ENCODE data around the gene COMMD4. TPM values are rescaled to one million over a fixed set of nuclear protein-coding genes. Genes with fewer than 3 reads are reported as not detected.

Gene COMMD4
- total RNA-seq, 1 donor from 2014 or later, result 36.4 TPM

DNA sequence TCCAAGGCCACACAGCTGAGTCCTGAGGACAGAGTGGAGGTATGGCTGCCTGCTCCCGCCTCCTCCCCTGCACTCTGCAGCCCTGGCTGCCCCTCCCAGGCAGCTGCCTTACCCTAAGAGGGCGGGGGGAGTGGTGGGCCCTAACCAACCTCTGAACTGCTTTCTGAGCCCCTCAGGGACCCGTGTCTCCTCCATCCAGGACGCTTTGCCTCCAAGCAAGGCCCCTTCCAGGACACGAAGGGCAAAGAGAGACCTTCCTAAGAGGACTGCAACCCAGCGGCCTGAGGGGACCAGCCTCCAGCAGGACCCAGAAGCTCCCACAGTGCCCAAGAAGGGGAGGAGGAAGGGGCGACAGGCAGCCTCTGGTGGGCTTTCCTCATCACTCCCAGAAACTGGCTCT lies 18.6 kb downstream of the COMMD4 start:
- Histone ChIP-seq H3K27ac (no peak overlapping the region), H3K9ac (no peak overlapping the region), H3K36me3 (no peaks in the 10 kb centered on the region), H2AFZ (replicated peaks) (no peak overlapping the region), H3K27me3 (peaks cover 9% of the 10 kb centered on the region), H3K4me1 (no peaks in the 10 kb centered on the region), H4K20me1 (ENCODE audit: low read depth) (no peaks in the 10 kb centered on the region), H3K4me3 (no peak overlapping the region), H3K4me2 (no peak overlapping the region), H3K79me2 (ENCODE audit: low read depth) (no peaks in the 10 kb centered on the region), H3K9me3 (ENCODE audit: low read depth) (no peaks in the 10 kb centered on the region), H3F3A (ENCODE audit: low read depth) (no peaks in the 10 kb centered on the region)
- no peak overlapping the region for H3K4me3 Mint-ChIP-seq
- no peaks in the 10 kb centered on the region for H3K36me3 Mint-ChIP-seq
- H3K9me3 Mint-ChIP-seq, result no peaks in the 10 kb centered on the region
- TF ChIP-seq EZH2 (IDR thresholded peaks at IDR 0.05), result no peak
- TF ChIP-seq, protein P1, sequence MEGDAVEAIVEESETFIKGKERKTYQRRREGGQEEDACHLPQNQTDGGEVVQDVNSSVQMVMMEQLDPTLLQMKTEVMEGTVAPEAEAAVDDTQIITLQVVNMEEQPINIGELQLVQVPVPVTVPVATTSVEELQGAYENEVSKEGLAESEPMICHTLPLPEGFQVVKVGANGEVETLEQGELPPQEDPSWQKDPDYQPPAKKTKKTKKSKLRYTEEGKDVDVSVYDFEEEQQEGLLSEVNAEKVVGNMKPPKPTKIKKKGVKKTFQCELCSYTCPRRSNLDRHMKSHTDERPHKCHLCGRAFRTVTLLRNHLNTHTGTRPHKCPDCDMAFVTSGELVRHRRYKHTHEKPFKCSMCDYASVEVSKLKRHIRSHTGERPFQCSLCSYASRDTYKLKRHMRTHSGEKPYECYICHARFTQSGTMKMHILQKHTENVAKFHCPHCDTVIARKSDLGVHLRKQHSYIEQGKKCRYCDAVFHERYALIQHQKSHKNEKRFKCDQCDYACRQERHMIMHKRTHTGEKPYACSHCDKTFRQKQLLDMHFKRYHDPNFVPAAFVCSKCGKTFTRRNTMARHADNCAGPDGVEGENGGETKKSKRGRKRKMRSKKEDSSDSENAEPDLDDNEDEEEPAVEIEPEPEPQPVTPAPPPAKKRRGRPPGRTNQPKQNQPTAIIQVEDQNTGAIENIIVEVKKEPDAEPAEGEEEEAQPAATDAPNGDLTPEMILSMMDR (IDR thresholded peaks at IDR 0.05), result no peak
- no peak for TF ChIP-seq EZH2phosphoT487 (IDR thresholded peaks at IDR 0.05)
- H3K4me1 Mint-ChIP-seq, result no peaks in the 10 kb centered on the region
- no peak overlapping the region for H3K27ac Mint-ChIP-seq
- H3K27me3 Mint-ChIP-seq (ENCODE audit: insufficient read depth, low read depth), result no peaks in the 10 kb centered on the region
- DNase-seq (ENCODE audit: low spot score), result no peak

DNA sequence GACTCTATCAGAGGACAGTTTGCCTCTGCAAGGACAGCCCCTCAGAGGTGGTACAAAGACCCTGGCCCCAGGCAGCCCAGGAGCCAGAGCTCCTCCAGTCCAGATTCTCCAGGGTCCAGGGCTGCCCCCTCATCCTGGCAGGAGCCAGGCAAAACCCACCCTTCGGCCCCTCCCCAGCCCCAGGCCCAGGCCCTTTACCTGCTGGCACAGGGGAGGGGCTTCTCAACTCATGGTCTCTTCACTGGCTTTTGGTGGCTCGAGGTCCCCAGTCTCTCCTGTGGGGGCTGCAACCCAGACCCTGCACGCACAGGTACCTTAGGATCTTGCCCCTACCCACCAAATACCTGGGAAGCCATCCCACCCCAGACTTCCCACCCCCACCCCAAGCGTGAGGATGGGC lies 19.5 kb downstream of the COMMD4 start:
- H3K4me1 ChIP-seq, result no peaks in the 10 kb centered on the region
- H3K9me3 ChIP-seq (ENCODE audit: low read depth), result no peaks in the 10 kb centered on the region
- H3K36me3 ChIP-seq, result no peaks in the 10 kb centered on the region
- H3K27me3 ChIP-seq, result no peaks in the 10 kb centered on the region
- Mint-ChIP-seq H3K4me1 (no peaks in the 10 kb centered on the region), H3K4me3 (no peak overlapping the region), H3K9me3 (no peaks in the 10 kb centered on the region), H3K36me3 (peaks cover 1% of the 10 kb centered on the region), H3K27ac (no peak overlapping the region), H3K27me3 (ENCODE audit: insufficient read depth, low read depth) (no peaks in the 10 kb centered on the region)
- no peaks in the 10 kb centered on the region for H3K79me2 ChIP-seq (ENCODE audit: low read depth)
- no peak overlapping the region for H3K9ac ChIP-seq
- DNase-seq (ENCODE audit: low spot score), result no peak
- no peak overlapping the region for H3K4me2 ChIP-seq
- no peaks in the 10 kb centered on the region for H4K20me1 ChIP-seq (ENCODE audit: low read depth)
- H2AFZ ChIP-seq (replicated peaks), result no peak overlapping the region
- no peaks in the 10 kb centered on the region for H3F3A ChIP-seq (ENCODE audit: low read depth)
- no peak overlapping the region for H3K4me3 ChIP-seq
- no peak for TF ChIP-seq EZH2phosphoT487 (IDR thresholded peaks at IDR 0.05)
- TF ChIP-seq EZH2 (IDR thresholded peaks at IDR 0.05), result no peak
- TF ChIP-seq, protein P1 (IDR thresholded peaks at IDR 0.05), result no peak
- H3K27ac ChIP-seq, result no peak overlapping the region

GRCh38 chr15:75356006-75356405 lies 20.1 kb downstream of the COMMD4 start:
- H3K4me3 Mint-ChIP-seq, result no peak overlapping the region
- Histone ChIP-seq H3K27ac (no peak overlapping the region), H3K27me3 (no peaks in the 10 kb centered on the region), H4K20me1 (ENCODE audit: low read depth) (no peaks in the 10 kb centered on the region), H3K36me3 (no peaks in the 10 kb centered on the region), H3K4me2 (no peak overlapping the region), H3K9ac (no peak overlapping the region), H2AFZ (replicated peaks) (no peak overlapping the region), H3K79me2 (ENCODE audit: low read depth) (no peaks in the 10 kb centered on the region), H3K9me3 (ENCODE audit: low read depth) (no peaks in the 10 kb centered on the region), H3K4me1 (no peaks in the 10 kb centered on the region), H3F3A (ENCODE audit: low read depth) (no peaks in the 10 kb centered on the region), H3K4me3 (no peak overlapping the region)
- no peaks in the 10 kb centered on the region for H3K27me3 Mint-ChIP-seq (ENCODE audit: insufficient read depth, low read depth)
- peaks cover 3% of the 10 kb centered on the region for H3K36me3 Mint-ChIP-seq
- TF ChIP-seq EZH2phosphoT487 (IDR thresholded peaks at IDR 0.05) (no peak), EZH2 (IDR thresholded peaks at IDR 0.05) (no peak)
- TF ChIP-seq, protein P1 (IDR thresholded peaks at IDR 0.05), result no peak
- no peaks in the 10 kb centered on the region for H3K4me1 Mint-ChIP-seq
- no peak overlapping the region for H3K27ac Mint-ChIP-seq
- DNase-seq (ENCODE audit: low spot score), result no peak
- H3K9me3 Mint-ChIP-seq, result no peaks in the 10 kb centered on the region

All from neural progenitor cell (in vitro differentiated cells).